Cortex of kidney (tissue), 1 donor: ENCODE measurements around the gene GNA12.
"Not testable (repeated sequence)": the region's sequence is repeated elsewhere in the genome, so short reads cannot be mapped to it uniquely, and the experiment has no call there.

Source experiments
- DNase-seq: peaks from one replicate; lab custom pipeline; 2025; lab: John Stamatoyannopoulos, UW

Gene GNA12

GRCh38 chr7:2691932-2692439 lies 152.1 kb downstream of the GNA12 start:
- not testable (repeated sequence) for DNase-seq

GRCh38 chr7:2691011-2691707 lies 152.9 kb downstream of the GNA12 start:
- no peak for DNase-seq

- no peak for DNase-seq
Observed at GRCh38 chr7:2689951-2690705, 154.0 kb downstream of the GNA12 start.

GRCh38 chr7:2689343-2689847 lies 154.7 kb downstream of the GNA12 start:
- no peak for DNase-seq

GRCh38 chr7:2688409-2689342 lies 155.4 kb downstream of the GNA12 start:
- DNase-seq, result no peak

GRCh38 chr7:2687881-2688318 lies 156.2 kb downstream of the GNA12 start, which contains the start of gene AMZ1:
TSS of gene AMZ1 (plus strand) at chr7:2688202. CDS start at chr7:2700452, 12,250 bp downstream.
- DNase-seq, result no peak

- DNase-seq, result no peak
Observed at GRCh38 chr7:2687338-2687869, 156.7 kb downstream of the GNA12 start.

GRCh38 chr7:2686101-2686500 lies 158.0 kb downstream of the GNA12 start:
- no peak for DNase-seq

GRCh38 chr7:2684501-2684900 lies 159.6 kb downstream of the GNA12 start:
- DNase-seq, result no peak

- DNase-seq, result no peak
Observed at GRCh38 chr7:2681929-2682799, 161.9 kb downstream of the GNA12 start.

- DNase-seq, result no peak
Observed at GRCh38 chr7:2680792-2681490, 163.2 kb downstream of the GNA12 start.

- no peak for DNase-seq
Observed at GRCh38 chr7:2680256-2680655, 163.9 kb downstream of the GNA12 start.

GRCh38 chr7:2679135-2680127 lies 164.7 kb downstream of the GNA12 start:
- not testable (repeated sequence) for DNase-seq

GRCh38 chr7:2678454-2678853 lies 165.7 kb downstream of the GNA12 start:
- DNase-seq, result not testable (repeated sequence)
